Measurements from ENCODE around the gene TNFRSF19. TPM values are rescaled to one million over a fixed set of nuclear protein-coding genes. Genes with fewer than 3 reads are reported as not detected.

The TNFRSF19 gene
- total RNA-seq, 1 experiment from 2014 or later: 0.06 TPM

- peak overlapping the region; percentile 23 for H3K27ac ChIP-seq (ENCODE audit: low read depth, low read length, poor library complexity, severe bottlenecking)
- ChIA-PET POLR2A (ENCODE audit: low non-redundant PET) (no interaction called here), CTCF (no interaction called here)
- BruUV-seq (replicated peaks): no TSS peak
- peak; percentile 67 for DNase-seq (ENCODE audit: low spot score)
- no peaks in the 10 kb centered on the region for H3K36me3 ChIP-seq (ENCODE audit: insufficient read depth, low read length, poor library complexity, severe bottlenecking)
- no peaks in the 10 kb centered on the region for H3K9me3 ChIP-seq (ENCODE audit: low read depth, low read length, poor library complexity, severe bottlenecking)
- intact Hi-C loops (cut with micrococcal nuclease; ENCODE audit: unreplicated experiment): no loop called here
- no peak for TF ChIP-seq CTCF (conservative IDR thresholded peaks at IDR 0.05; ENCODE audit: low read depth, low read length)
- TF ChIP-seq EZH2 (IDR thresholded peaks at IDR 0.05; ENCODE audit: borderline replicate concordance, low read depth, low read length, poor library complexity, severe bottlenecking): no peak
- H3K4me1 ChIP-seq (ENCODE audit: insufficient read depth, low read length, poor library complexity, severe bottlenecking): no peaks in the 10 kb centered on the region
- peaks cover 3% of the 10 kb centered on the region for H3K27me3 ChIP-seq (replicated peaks; ENCODE audit: insufficient read depth, low read depth, low read length, poor library complexity)
- peak overlapping the region; percentile 13 for H3K4me3 ChIP-seq (ENCODE audit: low read depth, low read length, poor library complexity, severe bottlenecking)
Measured at GRCh38 chr13:23558675-23559536, 11.3 kb upstream of the TNFRSF19 start.

- TF ChIP-seq CTCF (conservative IDR thresholded peaks at IDR 0.05; ENCODE audit: low read depth, low read length) (no peak), EZH2 (IDR thresholded peaks at IDR 0.05; ENCODE audit: borderline replicate concordance, low read depth, low read length, poor library complexity, severe bottlenecking) (no peak)
- no peak overlapping the region for H3K4me3 ChIP-seq (ENCODE audit: low read depth, low read length, poor library complexity, severe bottlenecking)
- H3K27ac ChIP-seq (ENCODE audit: low read depth, low read length, poor library complexity, severe bottlenecking): no peak overlapping the region
- intact Hi-C loops (cut with micrococcal nuclease; ENCODE audit: unreplicated experiment): no loop called here
- no peaks in the 10 kb centered on the region for H3K4me1 ChIP-seq (ENCODE audit: insufficient read depth, low read length, poor library complexity, severe bottlenecking)
- CTCF ChIA-PET: interaction anchor here (0.5 kb wide), 1 partner anchor 638 kb away, joined by 4 read pairs; no protein-coding TSS in a partner anchor
- no peaks in the 10 kb centered on the region for H3K36me3 ChIP-seq (ENCODE audit: insufficient read depth, low read length, poor library complexity, severe bottlenecking)
- H3K27me3 ChIP-seq (replicated peaks; ENCODE audit: insufficient read depth, low read depth, low read length, poor library complexity): peaks cover 3% of the 10 kb centered on the region
- POLR2A ChIA-PET (ENCODE audit: low non-redundant PET): no interaction called here
- H3K9me3 ChIP-seq (ENCODE audit: low read depth, low read length, poor library complexity, severe bottlenecking): no peaks in the 10 kb centered on the region
- DNase-seq (ENCODE audit: low spot score): no peak
- BruUV-seq (replicated peaks): no TSS peak
Measured at GRCh38 chr13:23560571-23561089, 9.6 kb upstream of the TNFRSF19 start.

GRCh38 chr13:23561261-23561660 lies 9.0 kb upstream of the TNFRSF19 start:
- no TSS peak for BruUV-seq (replicated peaks)
- H3K27ac ChIP-seq (ENCODE audit: low read depth, low read length, poor library complexity, severe bottlenecking): no peak overlapping the region
- DNase-seq (ENCODE audit: low spot score): no peak
- no peaks in the 10 kb centered on the region for H3K4me1 ChIP-seq (ENCODE audit: insufficient read depth, low read length, poor library complexity, severe bottlenecking)
- intact Hi-C loops (cut with micrococcal nuclease; ENCODE audit: unreplicated experiment): no loop called here
- no peaks in the 10 kb centered on the region for H3K9me3 ChIP-seq (ENCODE audit: low read depth, low read length, poor library complexity, severe bottlenecking)
- H3K36me3 ChIP-seq (ENCODE audit: insufficient read depth, low read length, poor library complexity, severe bottlenecking): no peaks in the 10 kb centered on the region
- H3K27me3 ChIP-seq (replicated peaks; ENCODE audit: insufficient read depth, low read depth, low read length, poor library complexity): peaks cover 3% of the 10 kb centered on the region
- CTCF ChIA-PET: no interaction called here
- no peak overlapping the region for H3K4me3 ChIP-seq (ENCODE audit: low read depth, low read length, poor library complexity, severe bottlenecking)
- POLR2A ChIA-PET (ENCODE audit: low non-redundant PET): no interaction called here
- TF ChIP-seq CTCF (conservative IDR thresholded peaks at IDR 0.05; ENCODE audit: low read depth, low read length): no peak
- TF ChIP-seq EZH2 (IDR thresholded peaks at IDR 0.05; ENCODE audit: borderline replicate concordance, low read depth, low read length, poor library complexity, severe bottlenecking): no peak
